ENCODE data around the gene PGPEP1. TPM values are rescaled to one million over a fixed set of nuclear protein-coding genes. Genes with fewer than 3 reads are reported as not detected.

The PGPEP1 gene
- total RNA-seq, 2 experiments from 2014 or later: 20.0 to 20.9 TPM

DNA sequence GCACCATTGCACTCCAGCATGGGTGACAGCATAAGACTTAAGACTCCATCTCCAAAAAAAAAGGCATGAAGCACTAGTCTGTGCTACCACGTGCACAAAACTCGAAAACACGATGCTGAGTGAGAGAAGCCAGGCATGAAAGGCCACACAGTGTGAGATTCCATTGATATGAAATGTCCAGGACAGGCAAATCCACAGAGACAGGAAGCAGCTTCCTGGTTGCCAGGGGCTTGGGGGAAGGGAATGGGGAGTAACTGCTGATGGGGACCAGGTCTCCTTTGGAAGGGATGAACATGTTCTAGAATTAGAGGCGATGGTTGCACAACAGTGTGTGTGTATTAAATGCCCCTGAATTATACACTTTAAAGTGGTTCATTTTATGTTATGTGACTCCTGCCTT lies 43.1 kb upstream of the PGPEP1 start:
- Mint-ChIP-seq H3K9me3 (ENCODE audit: low read depth) (no peaks in the 10 kb centered on the region), H3K27ac (no peak overlapping the region), H3K36me3 (ENCODE audit: low read depth) (peaks cover 6% of the 10 kb centered on the region), H3K4me3 (no peak overlapping the region), H3K27me3 (no peaks in the 10 kb centered on the region), H3K4me1 (peaks cover 64% of the 10 kb centered on the region)
- DNase-seq (no peak), ATAC-seq (no peak)
- CTCF ChIA-PET: interaction anchor here (1.9 kb wide), 1 partner anchor 18 kb away, joined by 7 read pairs; no protein-coding TSS in a partner anchor
- intact Hi-C loops (cut with DNase I, micrococcal nuclease): no loop called here
- POLR2A ChIA-PET: interaction anchor here (10.5 kb wide), 1 partner anchor 18 kb away, joined by 284 read pairs; the partner anchor contains the start of genes IQCN and JUND

DNA sequence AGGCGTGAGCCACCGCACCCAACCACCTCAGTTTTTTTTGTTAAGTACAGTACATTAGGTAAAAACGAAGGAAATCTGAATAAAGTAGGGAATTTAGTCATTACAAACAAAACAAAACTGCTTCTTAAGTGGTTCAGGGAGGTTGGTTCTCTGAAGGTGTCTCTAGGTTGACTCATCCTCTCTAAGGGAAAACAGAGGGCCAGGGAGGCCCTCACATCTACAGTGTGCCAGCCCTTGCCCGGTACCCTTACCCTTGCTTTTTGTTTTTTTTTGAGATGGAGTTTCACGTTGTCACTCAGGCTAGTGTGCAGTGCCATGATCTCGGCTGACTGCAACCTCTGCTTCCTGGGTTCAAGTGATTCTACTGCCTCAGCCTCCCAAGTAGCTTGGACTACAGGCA lies 41.8 kb upstream of the PGPEP1 start:
- Mint-ChIP-seq H3K4me1 (peaks cover 60% of the 10 kb centered on the region), H3K9me3 (ENCODE audit: low read depth) (no peaks in the 10 kb centered on the region), H3K4me3 (peak overlapping the region; percentile 40), H3K36me3 (ENCODE audit: low read depth) (peaks cover 6% of the 10 kb centered on the region), H3K27me3 (no peaks in the 10 kb centered on the region), H3K27ac (peak overlapping the region; percentile 90)
- peak; percentile 64 for DNase-seq
- POLR2A ChIA-PET: interaction anchor here (10.5 kb wide), 1 partner anchor 19 kb away, joined by 284 read pairs; the partner anchor contains the start of genes IQCN and JUND
- intact Hi-C loops (cut with DNase I, micrococcal nuclease): no loop called here
- peak; percentile 79 for ATAC-seq
- CTCF ChIA-PET: no interaction called here

DNA sequence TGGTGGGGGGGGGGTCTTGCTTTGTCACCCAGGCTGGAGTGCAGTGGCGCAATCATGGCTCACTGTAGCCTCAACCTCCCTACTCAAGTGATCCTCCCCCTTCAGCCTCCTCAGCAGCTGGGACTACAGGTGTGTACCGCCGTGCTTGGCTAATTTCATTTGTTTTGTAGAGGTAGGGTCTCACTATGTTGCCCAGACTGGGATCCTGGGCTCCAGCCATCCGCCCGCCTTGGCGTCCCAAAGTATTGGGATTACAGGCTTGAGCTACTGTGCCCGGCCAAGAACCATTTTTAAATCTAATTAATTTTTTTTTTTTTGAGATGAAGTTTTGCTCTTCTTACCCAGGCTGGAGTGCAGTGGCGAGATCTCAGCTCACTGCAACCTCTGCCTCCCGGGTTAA lies 40.7 kb upstream of the PGPEP1 start:
- Mint-ChIP-seq H3K4me1 (peaks cover 53% of the 10 kb centered on the region), H3K9me3 (ENCODE audit: low read depth) (no peaks in the 10 kb centered on the region), H3K36me3 (ENCODE audit: low read depth) (peaks cover 9% of the 10 kb centered on the region), H3K27me3 (no peaks in the 10 kb centered on the region), H3K27ac (peak overlapping the region; percentile 67), H3K4me3 (no peak overlapping the region)
- ChIA-PET POLR2A (interaction anchor here (10.5 kb wide), 1 partner anchor 20 kb away, joined by 284 read pairs; the partner anchor contains the start of genes IQCN and JUND), CTCF (interaction anchor here (0.6 to 1.1 kb wide), 3 partner anchors 20 to 48 kb away, joined by 3 to 5 read pairs (median 3); no protein-coding TSS in a partner anchor)
- no peak for DNase-seq
- intact Hi-C loops (cut with DNase I, micrococcal nuclease): no loop called here
- no peak for ATAC-seq

DNA sequence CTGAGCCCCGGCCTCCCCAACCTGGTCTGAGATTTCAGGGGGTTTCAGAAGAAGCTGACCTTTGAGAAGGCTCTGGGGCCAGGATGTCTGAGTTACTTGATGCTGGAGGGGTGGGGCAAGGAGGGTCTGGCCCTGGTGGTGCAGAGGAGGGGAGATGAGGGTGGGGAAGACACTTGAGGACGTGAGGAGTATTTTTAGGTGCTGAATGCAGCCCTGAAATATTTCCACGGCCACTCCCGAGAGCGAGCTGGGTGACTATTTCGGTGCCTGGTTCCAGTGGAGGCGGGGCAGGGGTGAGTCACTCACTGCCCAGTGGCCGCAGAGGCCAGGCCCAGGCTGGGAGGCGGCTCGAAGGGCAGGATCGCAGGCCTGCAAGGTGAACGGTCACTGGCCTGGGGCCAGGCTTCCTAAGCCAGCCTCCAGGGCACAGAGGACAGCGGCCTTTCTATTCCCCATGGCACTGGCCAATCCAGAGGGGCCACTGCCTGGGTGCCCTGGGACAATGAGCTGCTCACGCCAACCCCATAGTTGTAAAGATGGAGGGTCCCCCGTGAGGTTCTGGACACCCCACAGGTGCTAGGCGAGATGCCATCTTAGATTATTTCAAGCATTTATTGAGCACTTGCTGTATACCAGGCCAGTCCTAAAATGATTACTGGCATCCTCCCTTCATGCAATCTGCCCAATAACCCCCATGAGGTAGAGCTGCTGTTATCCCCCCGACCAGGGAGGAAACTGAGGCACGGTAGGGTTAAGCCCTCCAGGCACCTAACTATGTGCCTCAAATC lies 39.3 kb upstream of the PGPEP1 start:
- Mint-ChIP-seq H3K4me3 (no peak overlapping the region), H3K4me1 (peaks cover 54% of the 10 kb centered on the region), H3K9me3 (ENCODE audit: low read depth) (no peaks in the 10 kb centered on the region), H3K27me3 (no peaks in the 10 kb centered on the region), H3K27ac (peak overlapping the region; percentile 58), H3K36me3 (ENCODE audit: low read depth) (peaks cover 17% of the 10 kb centered on the region)
- ATAC-seq: no peak
- DNase-seq: no peak
- intact Hi-C loops (cut with DNase I, micrococcal nuclease): no loop called here
- ChIA-PET POLR2A (interaction anchor here (10.5 kb wide), 1 partner anchor 21 kb away, joined by 284 read pairs; the partner anchor contains the start of genes IQCN and JUND), CTCF (interaction anchor here (0.7 to 5.4 kb wide), 4 partner anchors 14 to 256 kb away, joined by 3 to 81 read pairs (median 4); partner anchors contain the start of gene JUND)

DNA sequence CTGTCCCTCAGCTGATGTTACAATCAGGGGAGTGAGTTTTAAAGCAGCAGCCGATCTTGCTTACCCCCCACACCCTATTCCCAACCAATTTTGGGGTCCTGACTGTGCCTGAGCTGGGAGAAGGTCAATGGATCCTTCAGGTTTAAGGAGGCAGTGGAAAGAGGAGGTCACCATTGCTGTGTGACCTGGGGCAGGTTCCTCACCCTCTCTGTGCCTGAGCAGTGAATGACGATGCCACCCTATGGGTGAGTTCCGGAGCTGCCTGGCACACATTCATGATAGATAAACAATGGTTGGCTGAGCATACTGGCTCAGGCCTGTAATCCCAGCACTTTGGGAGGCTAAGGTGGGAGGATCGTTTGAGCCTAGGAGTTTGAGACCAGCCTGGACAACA lies 38.7 kb upstream of the PGPEP1 start:
- ATAC-seq (no peak), DNase-seq (no peak)
- peak overlapping the region; percentile 58 for H3K27ac Mint-ChIP-seq
- peak overlapping the region; percentile 9 for H3K4me3 Mint-ChIP-seq
- CTCF ChIA-PET: interaction anchor here (0.9 to 5.4 kb wide), 5 partner anchors 14 to 38 kb away, joined by 3 to 81 read pairs (median 5); partner anchors contain the start of gene JUND
- no peaks in the 10 kb centered on the region for H3K27me3 Mint-ChIP-seq
- H3K9me3 Mint-ChIP-seq (ENCODE audit: low read depth): no peaks in the 10 kb centered on the region
- H3K4me1 Mint-ChIP-seq: peaks cover 60% of the 10 kb centered on the region
- intact Hi-C loops (cut with DNase I, micrococcal nuclease): no loop called here
- POLR2A ChIA-PET: interaction anchor here (0.7 to 10.5 kb wide), 2 partner anchors 22 to 57 kb away, joined by 4 to 284 read pairs; partner anchors contain the start of genes IQCN and JUND
- peaks cover 20% of the 10 kb centered on the region for H3K36me3 Mint-ChIP-seq (ENCODE audit: low read depth)

DNA sequence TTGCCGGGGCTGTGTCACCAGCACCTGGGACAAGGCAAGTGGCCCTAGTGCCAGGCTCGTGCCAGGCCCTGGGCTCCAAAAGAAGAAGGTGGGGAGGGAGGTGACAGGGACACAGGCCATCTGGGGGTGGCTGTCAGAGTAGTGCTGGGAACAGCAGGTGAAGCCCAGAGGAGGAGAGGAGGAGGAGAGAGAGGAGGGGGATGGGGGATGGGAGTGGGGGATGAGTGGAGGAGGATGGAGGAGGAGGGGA lies 36.3 kb upstream of the PGPEP1 start:
- H3K27me3 Mint-ChIP-seq: no peaks in the 10 kb centered on the region
- H3K4me1 Mint-ChIP-seq: peaks cover 56% of the 10 kb centered on the region
- ATAC-seq: peak; percentile 15
- H3K9me3 Mint-ChIP-seq (ENCODE audit: low read depth): no peaks in the 10 kb centered on the region
- ChIA-PET POLR2A (interaction anchor here (0.6 to 10.5 kb wide), 8 partner anchors 10 to 92 kb away, joined by 3 to 284 read pairs (median 16); partner anchors contain the start of genes IQCN, JUND and LSM4), CTCF (interaction anchor here (0.6 to 5.4 kb wide), 6 partner anchors 12 to 304 kb away, joined by 3 to 81 read pairs (median 8); partner anchors contain the start of genes JUND, LSM4 and SSBP4)
- DNase-seq: peak; percentile 69
- H3K4me3 Mint-ChIP-seq: peak overlapping the region; percentile 84
- intact Hi-C loops (cut with DNase I, micrococcal nuclease): loop anchor here (1.0 kb wide), 8 partner anchors 10 to 100 kb away; partner anchors contain the start of genes JUND (in 1 of the 2), LSM4 (in 1 of the 2) and RAB3A (in 1 of the 2)
- peak overlapping the region; percentile 97 for H3K27ac Mint-ChIP-seq
- peaks cover 31% of the 10 kb centered on the region for H3K36me3 Mint-ChIP-seq (ENCODE audit: low read depth)

DNA sequence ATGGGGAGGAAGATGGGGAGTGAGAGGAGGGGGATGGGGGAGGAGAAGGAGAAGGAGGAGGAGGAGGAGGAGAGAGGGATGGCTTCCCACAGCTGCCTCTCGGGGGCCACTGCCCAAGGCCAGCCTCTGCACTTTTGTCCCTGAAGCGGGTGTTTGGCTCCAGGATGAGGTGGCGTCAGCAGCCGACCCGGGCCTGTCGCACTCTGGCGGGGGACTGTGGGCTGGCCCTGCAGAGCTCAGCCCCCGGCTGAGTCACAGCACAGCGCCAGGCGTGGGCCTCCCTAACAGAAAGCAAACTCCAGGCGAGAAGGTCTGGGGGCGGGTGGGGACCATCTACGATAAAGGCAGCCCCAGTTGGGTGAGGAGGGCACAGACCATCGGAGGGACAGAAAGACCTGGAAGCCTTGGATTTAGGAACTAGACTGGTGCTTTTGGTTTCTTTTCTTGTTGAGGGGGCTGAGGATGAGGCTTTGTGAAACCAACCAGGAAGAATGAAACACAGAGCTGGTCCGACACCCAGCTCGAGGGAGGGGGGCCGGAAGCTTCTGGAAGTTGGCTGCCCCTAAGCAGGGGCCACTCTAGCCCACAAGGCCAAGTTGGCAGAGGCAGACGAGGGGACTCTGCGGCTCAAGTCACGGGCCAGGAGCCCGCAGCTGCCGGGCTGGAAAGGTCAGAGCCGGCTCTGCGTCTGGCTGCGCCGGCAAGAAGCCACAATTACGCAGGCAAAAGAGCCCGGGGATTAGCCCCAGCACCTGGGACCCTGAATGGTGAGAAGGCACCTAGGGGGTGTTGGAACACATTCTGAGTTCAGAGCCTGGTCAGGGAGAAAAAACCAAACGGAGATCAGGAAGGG lies 35.7 kb upstream of the PGPEP1 start:
- H3K27ac Mint-ChIP-seq: peak overlapping the region; percentile 97
- peak overlapping the region; percentile 84 for H3K4me3 Mint-ChIP-seq
- H3K36me3 Mint-ChIP-seq (ENCODE audit: low read depth): peaks cover 31% of the 10 kb centered on the region
- H3K9me3 Mint-ChIP-seq (ENCODE audit: low read depth): no peaks in the 10 kb centered on the region
- ATAC-seq (peak; percentile 81), DNase-seq (peak; percentile 93)
- intact Hi-C loops (cut with DNase I, micrococcal nuclease): loop anchor here (1.0 kb wide), 8 partner anchors 10 to 100 kb away; partner anchors contain the start of genes JUND (in 1 of the 2), LSM4 (in 1 of the 2) and RAB3A (in 1 of the 2)
- H3K4me1 Mint-ChIP-seq: peaks cover 50% of the 10 kb centered on the region
- ChIA-PET CTCF (interaction anchor here (0.6 to 5.4 kb wide), 9 partner anchors 13 to 305 kb away, joined by 3 to 81 read pairs (median 4); partner anchors contain the start of genes IQCN, JUND, LSM4 and SSBP4), POLR2A (interaction anchor here (0.5 to 10.5 kb wide), 12 partner anchors 8 to 114 kb away, joined by 3 to 284 read pairs (median 6); partner anchors contain the start of genes IQCN, JUND, LSM4 and SSBP4)
- no peaks in the 10 kb centered on the region for H3K27me3 Mint-ChIP-seq

DNA sequence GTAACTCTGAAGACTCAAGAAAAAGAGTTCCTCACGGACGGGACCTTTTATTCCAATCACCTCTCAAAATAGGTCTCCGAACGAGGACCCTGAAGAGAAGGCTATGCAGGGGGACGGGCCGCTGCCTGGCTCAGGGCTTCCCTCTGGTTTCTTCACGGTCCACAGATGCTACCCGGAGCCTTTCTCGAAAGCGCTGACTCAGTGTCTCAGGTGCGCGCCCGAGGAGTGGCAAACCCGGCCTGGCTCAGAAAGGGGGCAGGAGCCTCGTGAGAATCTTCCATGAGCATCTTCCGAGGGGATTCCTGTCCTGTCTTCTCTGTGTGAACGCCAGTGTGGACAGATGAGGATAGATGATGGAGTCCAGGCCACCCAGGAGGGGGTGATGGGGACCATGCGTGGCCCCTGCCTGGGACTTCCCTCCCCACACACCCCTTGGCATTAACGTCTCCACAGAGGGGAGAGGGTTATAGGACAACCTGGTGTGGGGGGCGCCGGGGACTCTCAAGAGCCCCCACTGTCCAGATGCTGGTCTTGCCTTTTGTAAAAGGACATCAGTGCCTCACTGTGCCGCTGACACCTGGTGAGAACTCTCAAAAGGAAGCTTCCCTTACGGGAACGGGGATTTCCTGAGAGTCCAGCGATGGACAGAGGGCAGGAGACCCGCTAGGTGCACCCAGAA lies 34.0 kb upstream of the PGPEP1 start:
- ChIA-PET CTCF (interaction anchor here (0.6 to 5.4 kb wide), 5 partner anchors 9 to 28 kb away, joined by 3 to 81 read pairs (median 4); partner anchors contain the start of genes JUND and LSM4), POLR2A (interaction anchor here (1.3 to 10.5 kb wide), 2 partner anchors 27 to 28 kb away, joined by 5 to 284 read pairs; partner anchors contain the start of genes IQCN and JUND)
- H3K4me1 Mint-ChIP-seq: peaks cover 50% of the 10 kb centered on the region
- no peaks in the 10 kb centered on the region for H3K9me3 Mint-ChIP-seq (ENCODE audit: low read depth)
- H3K36me3 Mint-ChIP-seq (ENCODE audit: low read depth): peaks cover 39% of the 10 kb centered on the region
- peak overlapping the region; percentile 97 for H3K27ac Mint-ChIP-seq
- ATAC-seq (no peak), DNase-seq (no peak)
- H3K4me3 Mint-ChIP-seq: peak overlapping the region; percentile 84
- intact Hi-C loops (cut with DNase I, micrococcal nuclease): no loop called here
- no peaks in the 10 kb centered on the region for H3K27me3 Mint-ChIP-seq

DNA sequence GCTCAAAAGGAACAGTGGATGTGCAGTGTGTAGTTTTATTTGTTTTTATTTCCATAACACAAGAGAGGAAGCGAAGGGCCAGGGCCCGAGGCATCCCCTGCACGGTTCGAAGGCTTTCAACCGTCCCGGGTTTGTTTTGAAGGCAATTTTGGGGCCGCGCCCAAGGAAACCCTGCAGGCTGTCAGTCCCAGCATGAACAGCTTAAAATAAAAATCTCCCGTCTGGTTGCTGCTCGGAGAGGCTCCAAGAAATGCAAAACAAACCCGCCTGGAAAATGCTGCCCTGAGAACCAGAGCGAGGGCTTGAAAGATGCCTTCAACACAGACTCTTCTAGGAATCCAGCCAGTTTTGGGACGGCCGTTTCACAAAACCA lies 33.5 kb upstream of the PGPEP1 start:
- no peak for DNase-seq
- Mint-ChIP-seq H3K4me3 (peak overlapping the region; percentile 26), H3K36me3 (ENCODE audit: low read depth) (peaks cover 39% of the 10 kb centered on the region), H3K27ac (peak overlapping the region; percentile 97), H3K4me1 (peaks cover 45% of the 10 kb centered on the region), H3K27me3 (no peaks in the 10 kb centered on the region), H3K9me3 (ENCODE audit: low read depth) (no peaks in the 10 kb centered on the region)
- ATAC-seq: no peak
- CTCF ChIA-PET: interaction anchor here (0.6 to 1.1 kb wide), 4 partner anchors 8 to 28 kb away, joined by 3 to 6 read pairs (median 4); partner anchors contain the start of gene LSM4
- POLR2A ChIA-PET: interaction anchor here (1.0 to 1.3 kb wide), 2 partner anchors 15 to 28 kb away, joined by 5 read pairs; no protein-coding TSS in a partner anchor
- intact Hi-C loops (cut with DNase I, micrococcal nuclease): no loop called here

DNA sequence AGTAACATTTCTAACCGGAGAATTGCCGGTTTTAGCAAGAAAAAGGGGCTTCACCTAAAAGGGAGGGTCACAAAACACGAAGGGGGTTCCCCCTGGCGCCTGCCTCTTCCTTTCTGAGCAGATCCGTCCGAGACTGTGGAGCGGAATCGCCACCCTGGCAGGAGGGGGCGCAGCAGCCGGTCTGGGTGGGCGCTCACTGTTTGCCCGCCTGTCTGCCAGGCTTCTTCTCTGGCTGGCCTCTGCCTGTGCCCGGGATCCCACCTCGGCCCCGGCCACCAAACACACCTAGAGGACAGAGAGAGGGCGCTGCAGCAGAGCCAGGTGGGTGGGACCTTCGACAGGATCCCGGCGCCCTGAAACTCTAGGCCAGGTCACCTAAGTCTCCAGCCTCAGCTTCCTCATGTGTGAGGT lies 33.1 kb upstream of the PGPEP1 start:
- intact Hi-C loops (cut with DNase I, micrococcal nuclease): no loop called here
- DNase-seq (peak; percentile 55), ATAC-seq (no peak)
- H3K9me3 Mint-ChIP-seq (ENCODE audit: low read depth): no peaks in the 10 kb centered on the region
- peaks cover 41% of the 10 kb centered on the region for H3K4me1 Mint-ChIP-seq
- POLR2A ChIA-PET: interaction anchor here (0.7 to 1.3 kb wide), 3 partner anchors 14 to 251 kb away, joined by 3 to 5 read pairs (median 5); no protein-coding TSS in a partner anchor
- peaks cover 40% of the 10 kb centered on the region for H3K36me3 Mint-ChIP-seq (ENCODE audit: low read depth)
- no peaks in the 10 kb centered on the region for H3K27me3 Mint-ChIP-seq
- H3K4me3 Mint-ChIP-seq: peak overlapping the region; percentile 26
- peak overlapping the region; percentile 97 for H3K27ac Mint-ChIP-seq
- CTCF ChIA-PET: interaction anchor here (0.6 to 1.1 kb wide), 4 partner anchors 8 to 29 kb away, joined by 3 to 6 read pairs (median 4); partner anchors contain the start of gene LSM4

Measured in activated CD4-positive, alpha-beta T cell treated with anti-CD3 and anti-CD28 coated beads for 36 hours (primary cell).